ENCODE results near the gene MUC15. TPM values are rescaled to one million over a fixed set of nuclear protein-coding genes. Genes with fewer than 3 reads are reported as not detected.
"Not testable (repeated sequence)": the region's sequence is repeated elsewhere in the genome, so short reads cannot be mapped to it uniquely, and the experiment has no call there.

Gene MUC15
- total RNA-seq: not detected

DNA sequence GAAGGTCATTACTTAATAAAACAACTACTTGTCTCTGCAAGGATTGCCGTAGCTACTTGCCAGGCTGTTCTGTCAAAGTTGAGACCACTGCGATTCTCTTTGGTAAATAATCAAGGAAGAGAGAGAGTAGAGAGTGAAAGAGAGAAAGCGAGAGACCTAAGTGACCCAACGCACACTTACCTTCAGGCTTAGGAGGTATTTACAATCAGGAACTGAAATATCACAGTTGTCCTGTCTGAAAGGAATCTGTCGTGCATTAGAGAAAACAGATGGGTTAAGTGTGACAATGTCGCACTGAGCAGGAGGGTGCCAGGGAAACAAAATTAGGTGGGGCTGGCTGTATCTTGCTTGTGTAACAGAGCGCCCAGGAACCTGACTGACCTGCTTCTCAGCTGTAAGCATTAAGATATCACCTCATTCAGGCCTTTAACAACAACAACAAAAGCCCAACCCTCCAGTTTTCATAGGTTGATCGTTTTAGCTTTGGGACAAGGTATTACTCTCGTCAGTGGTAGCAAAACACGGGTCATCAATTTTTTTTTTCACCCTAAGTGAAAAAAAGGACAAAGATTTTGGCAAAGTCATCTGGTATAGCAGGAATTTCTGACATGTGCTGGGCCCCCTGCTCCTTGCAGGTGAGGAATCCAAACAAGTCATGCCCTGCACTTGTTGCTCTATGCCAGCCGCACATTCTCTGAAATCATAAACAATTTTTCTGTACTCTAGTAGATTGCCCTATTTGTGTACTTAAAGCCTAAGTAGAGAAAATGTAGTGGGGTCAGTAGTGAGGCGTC is at the start of gene MUC15:
MUC15 (minus strand) TSS at position 403 of the 794 bp plus-strand sequence. CDS start 5,169 bp downstream, outside the sequence.
- H3K27ac Mint-ChIP-seq: no peak within 1 kb of the TSS
- H3K4me1 Mint-ChIP-seq: no peaks in the 10 kb centered on the region
- H3K27me3 Mint-ChIP-seq: no peaks in the 10 kb centered on the region
- no peak within 1 kb of the TSS for H3K4me3 Mint-ChIP-seq
- H3K36me3 Mint-ChIP-seq: no peaks in the 10 kb centered on the region
- no peak for DNase-seq
- H3K9me3 Mint-ChIP-seq: no peaks in the 10 kb centered on the region

DNA sequence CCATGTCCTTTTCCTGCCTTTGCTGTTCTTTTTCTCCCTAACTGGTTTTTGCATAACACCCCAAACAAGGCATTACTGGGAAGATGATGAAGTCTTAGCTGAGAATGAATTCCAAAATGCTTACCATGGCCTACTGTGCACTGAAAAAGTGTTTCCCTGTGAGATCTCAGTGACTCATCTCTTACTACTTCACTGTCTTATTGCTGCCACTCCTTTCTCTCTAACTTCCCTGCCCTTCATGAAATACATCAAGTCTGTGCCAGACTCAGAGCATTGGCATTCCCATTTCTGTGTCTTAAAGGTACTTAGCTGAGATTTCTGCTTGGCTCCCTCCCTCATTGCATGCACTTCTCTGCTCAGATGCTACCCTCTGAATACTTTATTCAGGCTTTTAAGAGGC is 49.1 kb upstream of the MUC15 start:
- DNase-seq: no peak
- H3K27me3 Mint-ChIP-seq: no peaks in the 10 kb centered on the region
- H3K9me3 Mint-ChIP-seq: no peaks in the 10 kb centered on the region
- no peaks in the 10 kb centered on the region for H3K36me3 Mint-ChIP-seq
- H3K4me3 Mint-ChIP-seq: no peak overlapping the region
- H3K27ac Mint-ChIP-seq: no peak overlapping the region
- H3K4me1 Mint-ChIP-seq: no peaks in the 10 kb centered on the region

- Mint-ChIP-seq H3K27me3 (no peaks in the 10 kb centered on the region), H3K4me1 (no peaks in the 10 kb centered on the region), H3K36me3 (no peaks in the 10 kb centered on the region), H3K27ac (no peak overlapping the region), H3K4me3 (no peak overlapping the region), H3K9me3 (no peaks in the 10 kb centered on the region)
- DNase-seq: no peak
Observed at GRCh38 chr11:26620282-26621045, 48.4 kb upstream of the MUC15 start.

DNA sequence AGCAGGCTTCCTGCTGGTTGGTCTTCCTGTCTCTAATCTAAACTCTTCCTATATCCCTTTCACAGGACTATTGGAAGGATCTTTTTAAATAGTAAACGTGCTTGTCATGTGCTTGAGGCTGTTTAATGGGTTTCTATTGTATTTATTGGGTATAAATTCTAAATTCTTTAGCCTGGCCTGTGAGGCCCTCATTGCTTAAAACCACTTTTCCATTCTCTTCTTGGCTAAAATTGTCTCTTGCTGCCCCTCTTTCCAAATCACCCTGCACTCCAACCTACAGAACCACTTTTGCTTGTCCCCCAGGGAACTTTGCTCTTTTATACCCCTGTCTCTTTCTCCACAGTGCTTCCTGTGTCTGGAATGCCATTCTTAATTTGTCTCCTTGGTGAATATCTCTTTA is 46.4 kb upstream of the MUC15 start:
- H3K27me3 Mint-ChIP-seq: no peaks in the 10 kb centered on the region
- H3K4me1 Mint-ChIP-seq: no peaks in the 10 kb centered on the region
- H3K36me3 Mint-ChIP-seq: no peaks in the 10 kb centered on the region
- peaks cover under 1% of the 10 kb centered on the region for H3K9me3 Mint-ChIP-seq
- no peak for DNase-seq
- H3K27ac Mint-ChIP-seq: no peak overlapping the region
- H3K4me3 Mint-ChIP-seq: no peak overlapping the region

GRCh38 chr11:26613759-26614158 is 41.7 kb upstream of the MUC15 start:
- H3K27me3 Mint-ChIP-seq: no peaks in the 10 kb centered on the region
- DNase-seq: no peak
- H3K27ac Mint-ChIP-seq: no peak overlapping the region
- H3K36me3 Mint-ChIP-seq: no peaks in the 10 kb centered on the region
- peaks cover 5% of the 10 kb centered on the region for H3K9me3 Mint-ChIP-seq
- H3K4me3 Mint-ChIP-seq: no peak overlapping the region
- H3K4me1 Mint-ChIP-seq: no peaks in the 10 kb centered on the region

- no peak overlapping the region for H3K27ac Mint-ChIP-seq
- peaks cover 12% of the 10 kb centered on the region for H3K9me3 Mint-ChIP-seq
- no peaks in the 10 kb centered on the region for H3K4me1 Mint-ChIP-seq
- no peak overlapping the region for H3K4me3 Mint-ChIP-seq
- DNase-seq: no peak
- H3K27me3 Mint-ChIP-seq: no peaks in the 10 kb centered on the region
- no peaks in the 10 kb centered on the region for H3K36me3 Mint-ChIP-seq
Observed at GRCh38 chr11:26608507-26609146, 36.6 kb upstream of the MUC15 start.

DNA sequence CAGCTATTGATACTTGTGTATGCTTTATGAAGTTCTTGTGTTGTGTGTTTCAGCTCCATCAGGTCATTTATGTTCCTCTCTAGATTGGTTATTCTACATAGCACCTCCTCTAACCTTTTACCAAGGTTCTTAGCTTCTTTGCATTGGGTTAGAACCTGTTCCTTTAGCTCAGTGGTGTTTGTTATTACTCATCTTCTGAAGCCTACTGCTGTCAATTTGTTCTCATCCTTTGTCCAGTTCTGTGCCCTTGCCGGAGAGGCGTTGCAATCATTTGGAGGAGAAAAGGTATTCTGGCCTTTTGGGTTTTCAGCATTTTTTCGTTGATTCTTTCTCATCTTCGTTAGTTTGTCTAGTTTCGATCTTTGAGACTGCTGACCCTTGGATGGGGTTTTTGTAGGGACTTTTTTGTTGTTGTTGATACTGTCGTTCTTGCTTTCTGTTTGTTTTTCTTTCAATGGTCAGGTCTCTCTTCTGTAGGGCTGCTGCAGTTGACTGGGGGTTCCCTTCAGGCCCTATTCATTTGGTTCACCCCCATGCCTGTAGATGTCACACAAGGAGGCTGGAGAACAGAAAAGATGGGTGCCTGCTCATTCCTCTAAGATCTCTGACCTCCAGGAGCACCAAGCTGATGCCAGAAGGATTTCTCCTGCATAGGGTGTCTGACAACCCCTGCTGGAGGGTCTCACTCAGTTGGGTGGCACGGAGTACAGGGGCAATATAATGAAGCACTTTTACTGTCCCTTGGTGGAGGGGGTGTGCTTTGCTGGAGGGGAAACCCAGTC is 35.9 kb upstream of the MUC15 start:
- no peak for DNase-seq
- no peaks in the 10 kb centered on the region for H3K36me3 Mint-ChIP-seq
- H3K4me1 Mint-ChIP-seq: no peaks in the 10 kb centered on the region
- H3K27ac Mint-ChIP-seq: no peak overlapping the region
- H3K27me3 Mint-ChIP-seq: no peaks in the 10 kb centered on the region
- no peak overlapping the region for H3K4me3 Mint-ChIP-seq
- peaks cover 9% of the 10 kb centered on the region for H3K9me3 Mint-ChIP-seq

DNA sequence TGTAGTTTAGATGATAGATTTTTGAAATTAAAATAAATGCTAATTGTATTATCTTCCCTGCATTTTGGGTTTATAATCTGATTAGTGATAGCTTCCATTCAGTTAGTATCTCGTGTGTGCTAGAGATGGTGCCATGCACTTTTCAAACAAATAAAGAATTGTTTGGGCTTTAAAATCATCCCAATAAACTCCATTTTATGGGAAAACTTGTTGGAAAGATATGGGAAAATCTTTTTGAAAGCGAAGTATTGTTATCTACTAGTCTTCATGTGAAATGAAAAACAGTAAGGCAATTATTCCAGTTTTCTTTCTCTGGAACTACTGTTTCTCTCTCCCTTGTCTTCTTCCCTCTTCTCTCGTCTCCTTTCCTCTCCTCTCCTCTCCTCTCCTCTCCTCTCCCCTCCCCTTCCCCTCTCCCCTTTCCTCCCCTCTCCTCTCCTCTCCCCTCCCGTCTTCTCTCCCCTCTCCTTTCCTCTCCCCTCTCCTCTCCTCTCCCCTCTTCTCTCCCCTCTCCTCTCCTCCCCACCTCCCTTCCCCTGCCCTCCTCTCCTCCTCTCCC is 27.9 kb upstream of the MUC15 start:
- H3K9me3 Mint-ChIP-seq: peaks cover 6% of the 10 kb centered on the region
- no peaks in the 10 kb centered on the region for H3K27me3 Mint-ChIP-seq
- H3K4me1 Mint-ChIP-seq: no peaks in the 10 kb centered on the region
- DNase-seq: no peak
- H3K36me3 Mint-ChIP-seq: no peaks in the 10 kb centered on the region
- H3K27ac Mint-ChIP-seq: no peak overlapping the region
- H3K4me3 Mint-ChIP-seq: no peak overlapping the region

DNA sequence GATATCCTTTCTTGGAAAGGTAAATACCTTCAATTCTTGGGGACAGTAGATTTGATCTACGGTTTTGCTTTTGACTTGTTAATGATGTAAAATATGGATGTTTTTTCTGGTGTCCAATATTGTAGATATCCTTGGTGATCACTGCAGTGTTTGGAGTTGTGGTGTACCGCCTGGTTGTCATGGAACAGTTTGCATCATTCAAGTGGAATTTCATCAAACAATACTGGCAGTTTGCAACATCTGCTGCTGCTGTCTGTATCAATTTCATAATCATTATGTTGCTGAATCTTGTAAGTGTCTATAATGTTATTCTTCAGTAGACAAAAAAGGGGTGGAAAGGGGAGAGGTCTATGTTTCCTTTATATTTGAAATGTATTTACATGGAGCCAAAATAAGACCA is 27.4 kb upstream of the MUC15 start:
- H3K4me1 Mint-ChIP-seq: no peaks in the 10 kb centered on the region
- no peak overlapping the region for H3K27ac Mint-ChIP-seq
- no peaks in the 10 kb centered on the region for H3K27me3 Mint-ChIP-seq
- peaks cover 6% of the 10 kb centered on the region for H3K9me3 Mint-ChIP-seq
- no peak overlapping the region for H3K4me3 Mint-ChIP-seq
- DNase-seq: no peak
- no peaks in the 10 kb centered on the region for H3K36me3 Mint-ChIP-seq

DNA sequence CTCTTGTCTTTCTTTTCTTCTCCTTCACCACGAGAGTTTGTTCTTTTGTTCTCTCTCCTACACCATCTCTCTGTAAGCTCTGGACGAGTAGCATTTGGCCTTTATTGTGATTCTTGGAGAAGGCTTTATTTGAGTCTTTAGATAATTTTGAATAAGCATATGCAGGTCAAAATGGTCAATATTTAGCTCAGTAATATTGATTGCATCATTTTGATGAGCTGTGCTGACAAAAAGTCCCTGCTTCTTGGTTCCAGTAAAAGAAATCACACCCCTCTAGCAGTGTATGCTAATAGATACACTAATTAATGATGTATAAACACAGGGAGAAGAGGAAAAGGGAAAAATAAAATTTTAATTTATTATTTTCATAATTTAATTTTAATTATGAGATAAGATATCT is 25.8 kb upstream of the MUC15 start:
- Mint-ChIP-seq H3K27me3 (no peaks in the 10 kb centered on the region), H3K9me3 (peaks cover 5% of the 10 kb centered on the region), H3K4me3 (no peak overlapping the region), H3K36me3 (no peaks in the 10 kb centered on the region), H3K4me1 (no peaks in the 10 kb centered on the region), H3K27ac (no peak overlapping the region)
- DNase-seq: no peak

DNA sequence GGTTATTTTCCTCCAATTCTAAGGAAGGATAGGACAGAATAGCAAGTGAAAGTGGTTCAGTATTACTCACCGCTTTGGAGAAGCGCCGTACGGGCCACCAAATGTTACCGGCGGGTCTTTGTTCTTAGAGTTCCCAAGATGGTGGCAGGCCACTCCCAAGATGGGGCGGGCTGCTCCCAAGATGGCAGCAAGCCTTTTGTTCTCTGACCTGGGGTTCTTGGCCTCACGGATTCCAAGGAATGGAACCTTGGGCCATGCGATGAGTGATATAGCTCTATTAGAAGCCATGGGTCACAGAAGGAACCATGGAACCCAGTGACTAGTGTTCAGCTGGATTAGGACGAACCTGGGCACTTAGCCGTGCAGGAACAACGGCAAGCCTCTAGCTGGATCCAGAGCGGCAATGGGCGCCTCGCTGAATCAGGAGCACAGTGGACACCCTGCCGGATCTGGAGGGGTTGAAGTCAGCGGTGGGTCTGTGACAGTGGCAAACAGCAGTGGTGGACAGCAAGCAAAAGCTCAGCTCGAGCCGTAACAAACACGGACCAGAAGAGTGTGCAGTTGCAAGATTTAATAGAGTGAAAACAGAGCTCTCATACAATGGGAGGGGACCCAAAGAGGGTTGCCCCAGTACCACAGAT is 25.1 kb upstream of the MUC15 start:
- not testable (repeated sequence) for DNase-seq, H3K4me1 Mint-ChIP-seq, H3K27ac Mint-ChIP-seq, H3K27me3 Mint-ChIP-seq, H3K9me3 Mint-ChIP-seq, H3K4me3 Mint-ChIP-seq, H3K36me3 Mint-ChIP-seq

GRCh38 chr11:26595207-26595865 is 23.3 kb upstream of the MUC15 start:
- not testable (repeated sequence) for H3K27me3 Mint-ChIP-seq, H3K27ac Mint-ChIP-seq, H3K4me1 Mint-ChIP-seq, H3K4me3 Mint-ChIP-seq, H3K9me3 Mint-ChIP-seq, H3K36me3 Mint-ChIP-seq, DNase-seq

DNA sequence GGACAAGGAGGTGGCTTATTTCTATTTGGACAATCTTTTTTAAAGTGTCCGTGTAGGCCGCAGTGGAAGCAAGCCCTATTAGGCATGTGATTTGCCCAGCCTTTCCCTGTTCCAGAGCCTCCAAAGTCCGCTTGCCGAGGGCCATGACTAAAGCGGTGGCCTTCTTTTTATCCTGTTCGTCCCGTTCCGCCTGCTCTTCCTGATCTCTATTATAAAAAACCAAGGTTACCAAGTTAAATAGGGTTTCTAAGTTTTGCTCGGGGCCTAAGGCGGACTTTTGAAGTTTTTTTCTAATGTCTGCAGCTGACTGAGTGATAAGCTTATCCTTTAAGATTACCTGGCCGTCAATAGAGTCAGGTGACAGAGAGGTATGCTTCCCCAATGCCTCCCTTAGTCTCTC is 21.6 kb upstream of the MUC15 start:
- Mint-ChIP-seq H3K36me3 (no peaks in the 10 kb centered on the region), H3K9me3 (peaks cover 6% of the 10 kb centered on the region), H3K27ac (no peak overlapping the region), H3K4me1 (no peaks in the 10 kb centered on the region), H3K27me3 (no peaks in the 10 kb centered on the region), H3K4me3 (no peak overlapping the region)
- DNase-seq: no peak

DNA sequence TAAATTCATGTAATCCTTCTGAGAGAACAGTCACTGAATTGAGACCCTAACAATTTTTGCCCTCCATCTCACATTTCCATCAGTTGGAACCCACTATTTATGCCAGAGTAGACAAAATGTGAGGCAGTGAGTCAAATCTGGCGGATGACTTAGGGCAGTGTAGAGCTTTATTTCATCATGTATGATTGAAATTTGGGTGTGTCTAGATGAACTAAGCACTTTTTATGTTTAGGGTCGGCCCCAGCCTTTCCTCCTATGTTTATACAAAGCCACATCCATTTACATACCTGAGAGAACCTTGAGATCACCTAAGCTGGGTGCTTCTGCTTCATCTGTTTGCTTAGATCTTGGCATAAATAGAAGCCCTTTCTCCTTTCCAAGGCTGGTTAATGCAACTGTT is 15.0 kb upstream of the MUC15 start:
- no peaks in the 10 kb centered on the region for H3K4me1 Mint-ChIP-seq
- peaks cover 8% of the 10 kb centered on the region for H3K9me3 Mint-ChIP-seq

More for the DNA sequence above, 15.0 kb upstream of the MUC15 start:
- Mint-ChIP-seq H3K27ac (no peak overlapping the region), H3K36me3 (no peaks in the 10 kb centered on the region), H3K4me3 (no peak overlapping the region), H3K27me3 (no peaks in the 10 kb centered on the region)
- no peak for DNase-seq
